ENCODE measurements around the gene NTN3.
"Not testable (repeated sequence)": the region's sequence is repeated elsewhere in the genome, so short reads cannot be mapped to it uniquely, and the experiment has no call there.

The NTN3 gene

GRCh38 chr16:2474877-2475412 lies 3.8 kb downstream of the NTN3 start, which contains the start of gene TBC1D24:
TSS of gene TBC1D24 (plus strand) at chr16:2475127. CDS start at chr16:2496149, 21,022 bp downstream.
- in situ Hi-C loops (cut with MboI; ENCODE audit: low pct_unique_long_range_greater_than_20kb, low sequenced_read_pairs): no loop called here

GRCh38 chr16:2475413-2476344 lies 4.6 kb downstream of the NTN3 start:
- DNase-seq: no peak
- in situ Hi-C loops (cut with MboI; ENCODE audit: low pct_unique_long_range_greater_than_20kb, low sequenced_read_pairs): no loop called here

More at GRCh38 chr16:2474877-2475412, 3.8 kb downstream of the NTN3 start, which contains the start of gene TBC1D24:
- DNase-seq: peak; percentile 78

- DNase-seq: no peak
- in situ Hi-C loops (cut with MboI; ENCODE audit: low pct_unique_long_range_greater_than_20kb, low sequenced_read_pairs): no loop called here
These were observed 5.2 kb downstream of the NTN3 start for GRCh38 chr16:2476345-2476720.

GRCh38 chr16:2476741-2477140 lies 5.6 kb downstream of the NTN3 start:
- in situ Hi-C loops (cut with MboI; ENCODE audit: low pct_unique_long_range_greater_than_20kb, low sequenced_read_pairs): no loop called here
- DNase-seq: no peak

- DNase-seq: no peak
These were observed 6.2 kb downstream of the NTN3 start for GRCh38 chr16:2477327-2477726.

GRCh38 chr16:2478279-2478678 lies 7.2 kb downstream of the NTN3 start:
- DNase-seq: no peak
- in situ Hi-C loops (cut with MboI; ENCODE audit: low pct_unique_long_range_greater_than_20kb, low sequenced_read_pairs): no loop called here

More at GRCh38 chr16:2477327-2477726, 6.2 kb downstream of the NTN3 start:
- in situ Hi-C loops (cut with MboI; ENCODE audit: low pct_unique_long_range_greater_than_20kb, low sequenced_read_pairs): no loop called here

GRCh38 chr16:2479996-2480395 lies 8.9 kb downstream of the NTN3 start:
- DNase-seq; in situ Hi-C loops (cut with MboI; ENCODE audit: low pct_unique_long_range_greater_than_20kb, low sequenced_read_pairs): not testable (repeated sequence)

- in situ Hi-C loops (cut with MboI; ENCODE audit: low pct_unique_long_range_greater_than_20kb, low sequenced_read_pairs): no loop called here
These were observed 9.9 kb downstream of the NTN3 start for GRCh38 chr16:2480948-2481347.

GRCh38 chr16:2481676-2482075 lies 10.6 kb downstream of the NTN3 start:
- no peak for DNase-seq
- in situ Hi-C loops (cut with MboI; ENCODE audit: low pct_unique_long_range_greater_than_20kb, low sequenced_read_pairs): no loop called here

More at GRCh38 chr16:2480948-2481347, 9.9 kb downstream of the NTN3 start:
- DNase-seq: no peak

GRCh38 chr16:2482249-2482648 lies 11.2 kb downstream of the NTN3 start:
- in situ Hi-C loops (cut with MboI; ENCODE audit: low pct_unique_long_range_greater_than_20kb, low sequenced_read_pairs): no loop called here
- no peak for DNase-seq

- no peak for DNase-seq
- in situ Hi-C loops (cut with MboI; ENCODE audit: low pct_unique_long_range_greater_than_20kb, low sequenced_read_pairs): no loop called here
These were observed 11.8 kb downstream of the NTN3 start for GRCh38 chr16:2482708-2483534.

- in situ Hi-C loops (cut with MboI; ENCODE audit: low pct_unique_long_range_greater_than_20kb, low sequenced_read_pairs): no loop called here
- DNase-seq: no peak
These were observed 13.1 kb downstream of the NTN3 start for GRCh38 chr16:2483939-2484897.

- in situ Hi-C loops (cut with MboI; ENCODE audit: low pct_unique_long_range_greater_than_20kb, low sequenced_read_pairs): no loop called here
- no peak for DNase-seq
These were observed 13.9 kb downstream of the NTN3 start for GRCh38 chr16:2484898-2485508.

- in situ Hi-C loops (cut with MboI; ENCODE audit: low pct_unique_long_range_greater_than_20kb, low sequenced_read_pairs): no loop called here
- DNase-seq: no peak
These were observed 14.9 kb downstream of the NTN3 start for GRCh38 chr16:2485811-2486507.

GRCh38 chr16:2486645-2487516 lies 15.8 kb downstream of the NTN3 start:
- in situ Hi-C loops (cut with MboI; ENCODE audit: low pct_unique_long_range_greater_than_20kb, low sequenced_read_pairs): no loop called here
- peak; percentile 48 for DNase-seq

- no peak for DNase-seq
- in situ Hi-C loops (cut with MboI; ENCODE audit: low pct_unique_long_range_greater_than_20kb, low sequenced_read_pairs): no loop called here
These were observed 16.4 kb downstream of the NTN3 start for GRCh38 chr16:2487517-2487842.

Measured in KBM-7 (cell line).